ENCODE results near the gene PDZD2.

PDZD2 gene

GRCh38 chr5:32024751-32025150 lies 385.8 kb downstream of the PDZD2 start:
- H3K9me3 ChIP-seq (ENCODE audit: control insufficient read depth, insufficient read depth, low read length), result no peaks in the 10 kb centered on the region
- peaks cover 3% of the 10 kb centered on the region; the same call in 1 of the 2 replicates for H3F3A ChIP-seq (ENCODE audit: control insufficient read depth, insufficient read depth)
- no peak overlapping the region for H3K4me2 ChIP-seq (ENCODE audit: low read length)
- H3K4me3 ChIP-seq (ENCODE audit: low read length), result no peak overlapping the region
- H4K20me1 ChIP-seq (ENCODE audit: control insufficient read depth, insufficient read depth, low read depth, low read length), result no peaks in the 10 kb centered on the region
- H3K27ac ChIP-seq (ENCODE audit: low read depth, low read length), result no peak overlapping the region
- H3K9me2 ChIP-seq (replicated peaks; ENCODE audit: control insufficient read depth, low read length), result no peaks in the 10 kb centered on the region
- H3K27me3 ChIP-seq (ENCODE audit: control insufficient read depth, low read length), result no peaks in the 10 kb centered on the region
- TF ChIP-seq CTCF (IDR thresholded peaks at IDR 0.05; ENCODE audit: low read depth, low read length, poor library complexity, severe bottlenecking) (no peak), EZH2phosphoT487 (IDR thresholded peaks at IDR 0.05; ENCODE audit: borderline replicate concordance, low read length) (no peak)
- peaks cover 9% of the 10 kb centered on the region for H3K79me2 ChIP-seq (ENCODE audit: control insufficient read depth, low read length)
- H3K36me3 ChIP-seq (ENCODE audit: control insufficient read depth, low read length), result peaks cover 3% of the 10 kb centered on the region
- peaks cover 22% of the 10 kb centered on the region for H3K4me1 ChIP-seq (ENCODE audit: control insufficient read depth, low read length)

- no peak overlapping the region for H3K4me2 ChIP-seq (ENCODE audit: low read length)
Observed at GRCh38 chr5:32027093-32027716, 388.3 kb downstream of the PDZD2 start.

GRCh38 chr5:32027717-32028458 lies 389.0 kb downstream of the PDZD2 start:
- no peaks in the 10 kb centered on the region for H3K9me2 ChIP-seq (replicated peaks; ENCODE audit: control insufficient read depth, low read length)
- H3K4me1 ChIP-seq (ENCODE audit: control insufficient read depth, low read length), result peaks cover 12% of the 10 kb centered on the region
- H3K4me2 ChIP-seq (ENCODE audit: low read length), result no peak overlapping the region
- H3K27me3 ChIP-seq (ENCODE audit: control insufficient read depth, low read length), result no peaks in the 10 kb centered on the region
- peaks cover 3% of the 10 kb centered on the region; the same call in 1 of the 2 replicates for H3K36me3 ChIP-seq (ENCODE audit: control insufficient read depth, low read length)
- no peaks in the 10 kb centered on the region for H3K9me3 ChIP-seq (ENCODE audit: control insufficient read depth, insufficient read depth, low read length)
- no peak overlapping the region for H3K27ac ChIP-seq (ENCODE audit: low read depth, low read length)
- TF ChIP-seq EZH2phosphoT487 (IDR thresholded peaks at IDR 0.05; ENCODE audit: borderline replicate concordance, low read length) (no peak), CTCF (IDR thresholded peaks at IDR 0.05; ENCODE audit: low read depth, low read length, poor library complexity, severe bottlenecking) (no peak)
- H3F3A ChIP-seq (ENCODE audit: control insufficient read depth, insufficient read depth), result no peaks in the 10 kb centered on the region
- no peaks in the 10 kb centered on the region for H4K20me1 ChIP-seq (ENCODE audit: control insufficient read depth, insufficient read depth, low read depth, low read length)
- H3K4me3 ChIP-seq (ENCODE audit: low read length), result no peak overlapping the region
- no peaks in the 10 kb centered on the region for H3K79me2 ChIP-seq (ENCODE audit: control insufficient read depth, low read length)

More at GRCh38 chr5:32027093-32027716, 388.3 kb downstream of the PDZD2 start:
- Histone ChIP-seq H3F3A (ENCODE audit: control insufficient read depth, insufficient read depth) (no peaks in the 10 kb centered on the region), H3K4me3 (ENCODE audit: low read length) (no peak overlapping the region), H3K4me1 (ENCODE audit: control insufficient read depth, low read length) (peaks cover 5% of the 10 kb centered on the region), H3K79me2 (ENCODE audit: control insufficient read depth, low read length) (peaks cover 3% of the 10 kb centered on the region; the same call in 1 of the 2 replicates), H4K20me1 (ENCODE audit: control insufficient read depth, insufficient read depth, low read depth, low read length) (no peaks in the 10 kb centered on the region), H3K9me3 (ENCODE audit: control insufficient read depth, insufficient read depth, low read length) (no peaks in the 10 kb centered on the region), H3K9me2 (replicated peaks; ENCODE audit: control insufficient read depth, low read length) (no peaks in the 10 kb centered on the region), H3K27ac (ENCODE audit: low read depth, low read length) (no peak overlapping the region), H3K36me3 (ENCODE audit: control insufficient read depth, low read length) (peaks cover 3% of the 10 kb centered on the region), H3K27me3 (ENCODE audit: control insufficient read depth, low read length) (no peaks in the 10 kb centered on the region)
- no peak for TF ChIP-seq CTCF (IDR thresholded peaks at IDR 0.05; ENCODE audit: low read depth, low read length, poor library complexity, severe bottlenecking)
- no peak for TF ChIP-seq EZH2phosphoT487 (IDR thresholded peaks at IDR 0.05; ENCODE audit: borderline replicate concordance, low read length)

Measured in DOHH2 (cell line).